Loucy (cell line): ENCODE results near the gene BLOC1S6.

Source experiments
- H2AFZ ChIP-seq: fragments of 200-600 bp; sonication (generic); 2 replicates; pipeline ENCODE4 v1.6.0; 2016; ENCODE audit warnings: antibody characterized with exemption, mild to moderate bottlenecking, low read length, moderate library complexity
- H3F3A ChIP-seq: fragments of 200-600 bp; 2 replicates; pipeline ENCODE4 v1.6.0; 2016; ENCODE audit warnings: antibody characterized with exemption, low read depth, mild to moderate bottlenecking
- H3K27me3 ChIP-seq: fragments of 200-600 bp; sonication (generic); 2 replicates; pipeline ENCODE4 v1.6.1; 2014; ENCODE audit warnings: low read length, mild to moderate bottlenecking; ENCODE audit not compliant: insufficient read depth, poor library complexity, severe bottlenecking
- H3K36me3 ChIP-seq: fragments of 200-600 bp; sonication (generic); 2 replicates; pipeline ENCODE4 v1.6.1; 2016; ENCODE audit warnings: low read length; ENCODE audit not compliant: insufficient read depth
- H3K4me1 ChIP-seq: fragments of 200-600 bp; sonication (generic); 2 replicates; pipeline ENCODE4 v1.5.1; 2014; ENCODE audit warnings: low read length, mild to moderate bottlenecking; ENCODE audit not compliant: insufficient read depth, poor library complexity, severe bottlenecking
- H3K4me2 ChIP-seq: fragments of 200-600 bp; sonication (generic); 2 replicates; pipeline ENCODE4 v1.6.0; 2014; ENCODE audit warnings: antibody characterized with exemption, low read length, low read depth, mild to moderate bottlenecking; ENCODE audit not compliant: poor library complexity, severe bottlenecking
- H3K4me3 ChIP-seq: fragments of 200-600 bp; sonication (generic); 2 replicates; pipeline ENCODE4 v1.5.1; 2014; ENCODE audit warnings: low read length, mild to moderate bottlenecking, mixed read lengths; ENCODE audit not compliant: poor library complexity, severe bottlenecking
- H3K79me2 ChIP-seq: fragments of 200-600 bp; sonication (generic); 2 replicates; pipeline ENCODE4 v1.6.1; 2014; ENCODE audit warnings: low read length; ENCODE audit not compliant: insufficient read depth
- H3K9ac ChIP-seq: fragments of 200-600 bp; sonication (generic); 2 replicates; pipeline ENCODE4 v1.6.0; 2014; ENCODE audit warnings: mild to moderate bottlenecking, low read depth, low read length, moderate library complexity; ENCODE audit not compliant: poor library complexity, severe bottlenecking
- H3K9me2 ChIP-seq: fragments of 200-600 bp; sonication (generic); replicated peaks from 2 replicates; pipeline ENCODE4 v1.6.1; 2016; ENCODE audit warnings: low read depth, low read length, mixed read lengths
- H3K9me3 ChIP-seq: fragments of 200-600 bp; sonication (generic); 2 replicates; pipeline ENCODE4 v1.6.1; 2014; ENCODE audit warnings: mild to moderate bottlenecking, antibody characterized with exemption, low read length, low read depth; ENCODE audit not compliant: insufficient read depth
- H4K20me1 ChIP-seq: fragments of 200-600 bp; sonication (generic); 2 replicates; pipeline ENCODE4 v1.6.0; 2014; ENCODE audit warnings: antibody characterized with exemption, low read length, mild to moderate bottlenecking; ENCODE audit not compliant: insufficient read depth, poor library complexity, severe bottlenecking
- CTCF ChIP-seq: fragments of 200-600 bp; sonication (generic); conservative IDR thresholded peaks from 2 replicates; pipeline ENCODE4 v1.5.1; 2014; ENCODE audit warnings: mild to moderate bottlenecking, antibody characterized with exemption, low read length
- EZH2phosphoT487 ChIP-seq: fragments of 200-600 bp; IDR thresholded peaks from 2 replicates; pipeline ENCODE4 v1.6.1; 2018; ENCODE audit warnings: antibody characterized with exemption, mild to moderate bottlenecking, moderate library complexity, borderline replicate concordance

Gene BLOC1S6

GRCh38 chr15:45543051-45543450, 44.1 kb upstream of the BLOC1S6 start:
- no peaks in the 10 kb centered on the region for H3K79me2 ChIP-seq
- H3K27me3 ChIP-seq, result no peaks in the 10 kb centered on the region
- H3F3A ChIP-seq, result no peaks in the 10 kb centered on the region
- TF ChIP-seq EZH2phosphoT487 (no peak), CTCF (no peak)
- no peak overlapping the region for H3K9ac ChIP-seq
- no peaks in the 10 kb centered on the region for H3K9me2 ChIP-seq
- H3K4me2 ChIP-seq, result no peak overlapping the region
- H4K20me1 ChIP-seq, result no peaks in the 10 kb centered on the region
- H3K4me3 ChIP-seq, result no peak overlapping the region
- H3K9me3 ChIP-seq, result no peaks in the 10 kb centered on the region
- no peaks in the 10 kb centered on the region for H3K4me1 ChIP-seq
- H2AFZ ChIP-seq, result no peak overlapping the region
- H3K36me3 ChIP-seq, result no peaks in the 10 kb centered on the region

DNA sequence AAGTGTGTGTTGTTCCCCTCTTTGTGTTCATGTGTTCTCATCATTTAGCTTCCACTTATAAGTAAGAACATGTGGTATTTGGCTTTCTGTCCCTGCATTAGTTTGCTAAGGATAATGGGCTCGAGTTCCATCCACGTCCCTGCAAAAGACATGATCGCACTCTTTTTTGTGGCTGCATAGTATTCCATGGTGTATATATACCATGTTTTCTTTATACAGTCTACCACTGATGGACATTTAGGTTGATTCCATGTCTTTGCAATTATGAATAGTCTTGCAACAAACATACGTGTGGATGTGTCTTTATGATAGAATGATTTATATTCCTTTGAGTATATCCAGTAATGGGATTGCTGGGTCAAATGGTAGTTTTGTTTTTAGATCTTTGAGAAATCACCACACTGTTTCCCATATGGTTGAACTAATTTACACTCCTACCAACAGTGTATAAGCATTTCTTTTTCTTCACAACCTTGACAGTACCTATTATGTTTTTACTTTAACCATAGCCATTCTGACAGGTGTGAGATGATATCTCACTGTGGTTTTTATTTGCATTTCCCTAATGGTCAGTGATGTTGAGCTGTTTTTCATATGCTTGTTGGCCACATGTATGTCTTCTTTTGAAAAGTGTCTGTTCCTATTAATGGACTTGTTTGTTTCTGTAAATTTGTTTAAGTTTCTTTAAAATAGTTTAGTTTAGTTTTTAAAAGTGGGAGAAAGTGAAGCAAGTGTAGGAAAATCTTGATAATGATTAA, 42.7 kb upstream of the BLOC1S6 start:
- Histone ChIP-seq H3K4me1 (no peaks in the 10 kb centered on the region), H3K36me3 (no peaks in the 10 kb centered on the region), H3K9ac (no peak overlapping the region), H3K79me2 (no peaks in the 10 kb centered on the region), H4K20me1 (no peaks in the 10 kb centered on the region), H3K4me3 (no peak overlapping the region), H3K4me2 (no peak overlapping the region), H3K9me3 (no peaks in the 10 kb centered on the region), H3K27me3 (no peaks in the 10 kb centered on the region), H3K9me2 (no peaks in the 10 kb centered on the region), H3F3A (no peaks in the 10 kb centered on the region), H2AFZ (no peak overlapping the region)
- TF ChIP-seq EZH2phosphoT487 (no peak), CTCF (no peak)

GRCh38 chr15:45546789-45547188, 40.4 kb upstream of the BLOC1S6 start:
- no peaks in the 10 kb centered on the region for H3F3A ChIP-seq
- H2AFZ ChIP-seq, result no peak overlapping the region

More at GRCh38 chr15:45546789-45547188, 40.4 kb upstream of the BLOC1S6 start:
- Histone ChIP-seq H3K9me3 (no peaks in the 10 kb centered on the region), H3K27me3 (no peaks in the 10 kb centered on the region), H3K36me3 (no peaks in the 10 kb centered on the region), H3K4me3 (no peak overlapping the region), H3K4me1 (no peaks in the 10 kb centered on the region), H3K9me2 (no peaks in the 10 kb centered on the region), H4K20me1 (no peaks in the 10 kb centered on the region), H3K4me2 (no peak overlapping the region), H3K79me2 (no peaks in the 10 kb centered on the region), H3K9ac (no peak overlapping the region)
- TF ChIP-seq EZH2phosphoT487 (no peak), CTCF (no peak)
